B cell (primary cell): ENCODE data around the gene UNC79. TPM values are rescaled to one million over a fixed set of nuclear protein-coding genes. Genes with fewer than 3 reads are reported as not detected.

Source experiments
- ATAC-seq: fragments of 200-7000 bp; cut with Tn5 transposase; one replicate; pipeline ENCODE4 v1.10.0; 2021; ENCODE audit warnings: low read depth, mild to moderate bottlenecking, moderate number of reproducible peaks, moderate library complexity
- CTCF ChIA-PET: fragments of 350-600 bp; sonication (Branson Sonifier 250); formaldehyde crosslinking; loops from one replicate; lab custom pipeline; 2021; ENCODE audit warnings: antibody characterized with exemption, inconsistent platforms; lab: Charles Lee
- POLR2A ChIA-PET: fragments of 350-600 bp; sonication (Branson Sonifier 250); formaldehyde crosslinking; loops from one replicate; lab custom pipeline; 2021; ENCODE audit warnings: antibody characterized with exemption; lab: Charles Lee
- DNase-seq: peaks from one replicate; pipeline ENCODE4 v3.0.0; 2013
- H2AFZ ChIP-seq: 2 replicates; pipeline ENCODE4 v1.6.1; 2012; ENCODE audit warnings: mild to moderate bottlenecking, low read depth, low read length; ENCODE audit not compliant: insufficient read depth, poor library complexity, severe bottlenecking
- H3K27ac ChIP-seq, 2 donors: 1 replicate in 1 of 2; 2 replicates in 1 of 2; pipeline ENCODE4 v1.5.1; 2012 to 2013; ENCODE audit warnings: low read length in 2 of 2, mild to moderate bottlenecking in 2 of 2, moderate library complexity in 1 of 2
- H3K27me3 ChIP-seq, 4 experiments: fragments of 200-600 bp in 1 of 4; sonication (generic) in 1 of 4; replicated peaks in 1 of 4; 1 replicate in 2 of 4; 2 replicates in 2 of 4; pipeline versions ENCODE4 v1.6.1 to v1.7.0; 2013 to 2016; ENCODE audit warnings: low read length in 3 of 4, mild to moderate bottlenecking in 2 of 4, mixed read lengths in 1 of 4, moderate library complexity in 1 of 4; ENCODE audit not compliant: insufficient read depth in 4 of 4, control insufficient read depth in 3 of 4; ENCODE audit errors: control extremely low read depth in 1 of 4
- H3K36me3 ChIP-seq, 2 experiments: replicated peaks in 1 of 2; 1 replicate in 1 of 2; 2 replicates in 1 of 2; pipeline versions ENCODE4 v1.6.1 to v1.7.1; 2013; ENCODE audit warnings: low read length in 1 of 2; ENCODE audit not compliant: insufficient read depth in 2 of 2, control insufficient read depth in 1 of 2; ENCODE audit errors: control extremely low read depth in 1 of 2, extremely low read depth in 1 of 2
- H3K4me1 ChIP-seq, 2 donors: fragments of 200-600 bp in 1 of 2; sonication (generic) in 1 of 2; 1 replicate in 1 of 2; 2 replicates in 1 of 2; pipeline versions ENCODE4 v1.5.1 to v1.6.1; 2013 to 2017; ENCODE audit warnings: low read length in 2 of 2; ENCODE audit not compliant: control insufficient read depth in 2 of 2, insufficient read depth in 2 of 2
- H3K4me2 ChIP-seq: replicated peaks from 2 replicates; pipeline ENCODE3; 2012; ENCODE audit warnings: mild to moderate bottlenecking, low read depth, low read length; ENCODE audit not compliant: poor library complexity, severe bottlenecking
- H3K4me3 ChIP-seq, 5 experiments: fragments of 200-600 bp in 1 of 5; sonication (generic) in 1 of 5; 1 replicate in 3 of 5; 2 replicates in 2 of 5; pipeline versions ENCODE4 v1.5.1 to v1.7.0; 2011 to 2016; ENCODE audit warnings: low read length in 4 of 5, mild to moderate bottlenecking in 4 of 5, low read depth in 2 of 5, control low read depth in 1 of 5, moderate library complexity in 1 of 5; ENCODE audit not compliant: insufficient read depth in 1 of 5; ENCODE audit errors: control extremely low read depth in 1 of 5, extremely low read depth in 1 of 5
- H3K79me2 ChIP-seq: fragments of 200-600 bp; sonication (generic); one replicate; pipeline ENCODE4 v1.6.0; 2016; ENCODE audit warnings: low read length; ENCODE audit not compliant: control insufficient read depth, insufficient read depth
- H3K9ac ChIP-seq: fragments of 200-600 bp; sonication (generic); 2 replicates; pipeline ENCODE4 v1.6.1; 2017; ENCODE audit warnings: mild to moderate bottlenecking, low read length, moderate library complexity
- H3K9me3 ChIP-seq, 3 donors: one replicate each; pipeline versions ENCODE4 v1.6.1 to v1.7.1; 2013; ENCODE audit warnings: low read length in 2 of 3; ENCODE audit not compliant: control insufficient read depth in 2 of 3, insufficient read depth in 1 of 3; ENCODE audit errors: control extremely low read depth in 1 of 3
- H4K20me1 ChIP-seq: 2 replicates; pipeline ENCODE4 v1.6.0; 2012; ENCODE audit warnings: mild to moderate bottlenecking, low read length; ENCODE audit not compliant: insufficient read depth, control insufficient read depth, poor library complexity, severe bottlenecking
- H3K27ac Mint-ChIP-seq: one replicate; pipeline ENCODE4 v1.8.0; 2021; ENCODE audit warnings: mixed read lengths
- H3K27me3 Mint-ChIP-seq: one replicate; pipeline ENCODE4 v1.8.0; 2021; ENCODE audit warnings: mixed read lengths
- H3K4me1 Mint-ChIP-seq: one replicate; pipeline ENCODE4 v1.8.0; 2021; ENCODE audit warnings: mixed read lengths
- H3K4me3 Mint-ChIP-seq: one replicate; pipeline ENCODE4 v1.8.0; 2021; ENCODE audit warnings: mixed read lengths
- H3K9me3 Mint-ChIP-seq: one replicate; pipeline ENCODE4 v1.8.0; 2022; ENCODE audit warnings: mixed read lengths; ENCODE audit not compliant: insufficient read depth
- EZH2 ChIP-seq: IDR thresholded peaks from 2 replicates; pipeline ENCODE4 v1.6.1; 2012; ENCODE audit warnings: borderline replicate concordance, low read depth, mild to moderate bottlenecking, moderate library complexity, low read length; ENCODE audit not compliant: insufficient read depth, poor library complexity, severe bottlenecking
- WGBS: methylation state at CpG from one replicate; pipeline ENCODE4 v1.1.5; 2013; ENCODE audit warnings: missing lambda C conversion rate; ENCODE audit not compliant: insufficient coverage; 5-methylcytosine and 5-hydroxymethylcytosine counted together
- intact Hi-C: fragments of 100-400 bp; cut with micrococcal nuclease; formaldehyde crosslinking; loops from one replicate; pipeline ENCODE4 v1.10.0; 2022
- polyA plus RNA-seq: library from polyadenylated mRNA; depleted of rRNA; stranded (reverse); fragments of >200 nt; gene quantifications from 2 replicates; pipeline ENCODE4 v1.2.3, GENCODE V29; 2012
- total RNA-seq, 2 donors: library from RNA; stranded (reverse); fragments of 120-200 nt in 1 of 2; gene quantifications; 1 replicate in 1 of 2; 2 replicates in 1 of 2; pipeline versions ENCODE4 v1.2.3 to v1.2.4, GENCODE V29; 2013 to 2022
- TF ChIP-seq, protein P1 (sequence below): fragments of 200-600 bp; IDR thresholded peaks from one replicate; pipeline ENCODE4 v1.8.0; 2022; ENCODE audit warnings: antibody characterized with exemption, mild to moderate bottlenecking

UNC79 gene
- total and polyA plus RNA-seq, 2 donors (not counting 1 experiment from before 2014, with no cell fraction given), result 0.04 to 0.15 TPM

DNA sequence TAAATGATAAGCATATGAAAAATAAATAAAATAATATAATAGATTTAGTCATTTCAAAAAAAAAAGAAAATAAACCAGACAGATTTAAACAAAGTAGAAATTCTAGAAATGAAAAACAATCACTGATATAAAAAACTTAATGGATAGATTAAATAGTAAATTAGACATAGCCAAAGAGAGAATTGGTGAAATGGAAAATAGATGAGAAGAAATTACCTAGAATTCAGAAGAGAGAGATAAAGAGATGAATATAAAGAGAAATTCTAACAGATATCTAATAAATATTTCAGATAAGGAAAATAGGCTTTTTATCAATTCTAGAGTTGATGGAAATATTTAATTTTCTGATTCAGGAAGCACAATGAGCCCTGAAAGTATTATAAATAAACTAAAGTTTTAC lies 234.4 kb downstream of the UNC79 start:
- Histone ChIP-seq H3K36me3 (no peaks in the 10 kb centered on the region), H3K9me3 (peaks cover 3 to 24% (median 5%) of the 10 kb centered on the region in 3 donors), H4K20me1 (no peaks in the 10 kb centered on the region), H3K79me2 (no peaks in the 10 kb centered on the region), H3K4me3 (no peak overlapping the region), H3K4me1 (no peaks in the 10 kb centered on the region), H3K27ac (no peak overlapping the region), H2AFZ (no peak overlapping the region), H3K27me3 (no peaks in the 10 kb centered on the region), H3K4me2 (no peak overlapping the region), H3K9ac (no peak overlapping the region)
- ATAC-seq (no peak), DNase-seq (no peak)
- CTCF ChIA-PET, result no interaction called here
- Mint-ChIP-seq H3K4me3 (no peak overlapping the region), H3K4me1 (no peaks in the 10 kb centered on the region), H3K27me3 (peaks cover 10% of the 10 kb centered on the region), H3K9me3 (peaks cover 21% of the 10 kb centered on the region), H3K27ac (no peak overlapping the region)
- intact Hi-C loops, result no loop called here
- POLR2A ChIA-PET, result no interaction called here
- no peak for TF ChIP-seq EZH2

DNA sequence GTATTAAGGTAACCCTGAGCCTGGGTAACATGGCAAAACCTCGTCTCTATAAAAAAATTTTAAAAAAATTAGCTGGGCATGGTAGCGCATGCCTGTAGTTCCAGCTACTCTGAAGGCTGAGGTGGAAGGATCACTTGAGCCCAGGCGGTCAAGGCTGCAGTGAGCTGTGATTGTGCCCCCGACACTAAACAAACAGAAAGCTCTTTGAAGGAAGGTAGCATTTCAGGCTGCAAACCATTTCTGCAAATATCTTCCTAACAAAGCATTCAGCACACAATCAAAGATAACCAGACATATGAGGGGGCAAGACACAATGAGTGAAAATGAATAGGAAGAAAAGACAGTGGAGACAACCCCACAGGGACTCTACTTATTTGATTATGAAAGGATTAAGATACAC lies 238.9 kb downstream of the UNC79 start:
- H3K9me3 ChIP-seq, result peaks cover 3 to 16% (median 5%) of the 10 kb centered on the region in 3 donors
- H3K9me3 Mint-ChIP-seq, result peaks cover 15% of the 10 kb centered on the region
- no peak for DNase-seq
- no peak for ATAC-seq
- H3K27me3 Mint-ChIP-seq, result peaks cover 17% of the 10 kb centered on the region
- H3K4me1 ChIP-seq, result no peaks in the 10 kb centered on the region
- ChIA-PET POLR2A (no interaction called here), CTCF (no interaction called here)
- TF ChIP-seq EZH2, result no peak
- TF ChIP-seq, protein P1, sequence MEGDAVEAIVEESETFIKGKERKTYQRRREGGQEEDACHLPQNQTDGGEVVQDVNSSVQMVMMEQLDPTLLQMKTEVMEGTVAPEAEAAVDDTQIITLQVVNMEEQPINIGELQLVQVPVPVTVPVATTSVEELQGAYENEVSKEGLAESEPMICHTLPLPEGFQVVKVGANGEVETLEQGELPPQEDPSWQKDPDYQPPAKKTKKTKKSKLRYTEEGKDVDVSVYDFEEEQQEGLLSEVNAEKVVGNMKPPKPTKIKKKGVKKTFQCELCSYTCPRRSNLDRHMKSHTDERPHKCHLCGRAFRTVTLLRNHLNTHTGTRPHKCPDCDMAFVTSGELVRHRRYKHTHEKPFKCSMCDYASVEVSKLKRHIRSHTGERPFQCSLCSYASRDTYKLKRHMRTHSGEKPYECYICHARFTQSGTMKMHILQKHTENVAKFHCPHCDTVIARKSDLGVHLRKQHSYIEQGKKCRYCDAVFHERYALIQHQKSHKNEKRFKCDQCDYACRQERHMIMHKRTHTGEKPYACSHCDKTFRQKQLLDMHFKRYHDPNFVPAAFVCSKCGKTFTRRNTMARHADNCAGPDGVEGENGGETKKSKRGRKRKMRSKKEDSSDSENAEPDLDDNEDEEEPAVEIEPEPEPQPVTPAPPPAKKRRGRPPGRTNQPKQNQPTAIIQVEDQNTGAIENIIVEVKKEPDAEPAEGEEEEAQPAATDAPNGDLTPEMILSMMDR, result no peak
- no peaks in the 10 kb centered on the region for H3K27me3 ChIP-seq
- H2AFZ ChIP-seq, result no peak overlapping the region
- H4K20me1 ChIP-seq, result no peaks in the 10 kb centered on the region
- 100% methylated on average over 2 of the region's 4 CpGs for whole genome bisulfite sequencing
- no peak overlapping the region for H3K4me2 ChIP-seq
- no peak overlapping the region for H3K9ac ChIP-seq
- no peaks in the 10 kb centered on the region for H3K36me3 ChIP-seq
- H3K27ac Mint-ChIP-seq, result no peak overlapping the region
- intact Hi-C loops, result no loop called here
- H3K79me2 ChIP-seq, result no peaks in the 10 kb centered on the region
- no peaks in the 10 kb centered on the region for H3K4me1 Mint-ChIP-seq
- H3K4me3 ChIP-seq, result no peak overlapping the region
- H3K4me3 Mint-ChIP-seq, result no peak overlapping the region
- H3K27ac ChIP-seq, result no peak overlapping the region
